Measurements from ENCODE around the gene ZGPAT.

DNA sequence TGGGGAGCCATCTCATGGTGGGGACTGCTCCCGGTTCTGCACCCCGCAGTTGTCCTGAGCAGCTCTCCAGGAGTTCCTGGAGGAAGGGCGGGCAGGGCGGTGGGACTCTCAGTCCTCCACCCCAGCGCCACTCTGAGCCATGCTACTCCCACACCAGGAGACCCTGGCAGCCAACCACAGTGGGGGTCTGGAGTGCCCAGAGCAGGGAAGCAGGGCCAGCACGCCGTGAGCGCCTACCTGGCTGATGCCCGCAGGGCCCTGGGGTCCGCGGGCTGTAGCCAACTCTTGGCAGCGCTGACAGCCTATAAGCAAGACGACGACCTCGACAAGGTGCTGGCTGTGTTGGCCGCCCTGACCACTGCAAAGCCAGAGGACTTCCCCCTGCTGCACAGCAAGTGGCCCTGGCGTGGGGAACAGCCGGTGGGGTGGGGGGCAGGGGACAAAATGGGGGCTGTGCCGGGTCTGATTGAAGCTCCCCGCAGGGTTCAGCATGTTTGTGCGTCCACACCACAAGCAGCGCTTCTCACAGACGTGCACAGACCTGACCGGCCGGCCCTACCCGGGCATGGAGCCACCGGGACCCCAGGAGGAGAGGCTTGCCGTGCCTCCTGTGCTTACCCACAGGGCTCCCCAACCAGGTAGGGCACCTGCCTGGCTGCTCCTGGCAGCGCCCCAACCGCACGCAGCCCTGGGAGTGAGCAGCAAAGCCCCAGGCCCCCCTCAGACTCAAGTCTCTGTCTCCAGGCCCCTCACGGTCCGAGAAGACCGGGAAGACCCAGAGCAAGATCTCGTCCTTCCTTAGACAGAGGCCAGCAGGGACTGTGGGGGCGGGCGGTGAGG, 13.0 kb upstream of the ZGPAT start:
- TF ChIP-seq, protein P1, sequence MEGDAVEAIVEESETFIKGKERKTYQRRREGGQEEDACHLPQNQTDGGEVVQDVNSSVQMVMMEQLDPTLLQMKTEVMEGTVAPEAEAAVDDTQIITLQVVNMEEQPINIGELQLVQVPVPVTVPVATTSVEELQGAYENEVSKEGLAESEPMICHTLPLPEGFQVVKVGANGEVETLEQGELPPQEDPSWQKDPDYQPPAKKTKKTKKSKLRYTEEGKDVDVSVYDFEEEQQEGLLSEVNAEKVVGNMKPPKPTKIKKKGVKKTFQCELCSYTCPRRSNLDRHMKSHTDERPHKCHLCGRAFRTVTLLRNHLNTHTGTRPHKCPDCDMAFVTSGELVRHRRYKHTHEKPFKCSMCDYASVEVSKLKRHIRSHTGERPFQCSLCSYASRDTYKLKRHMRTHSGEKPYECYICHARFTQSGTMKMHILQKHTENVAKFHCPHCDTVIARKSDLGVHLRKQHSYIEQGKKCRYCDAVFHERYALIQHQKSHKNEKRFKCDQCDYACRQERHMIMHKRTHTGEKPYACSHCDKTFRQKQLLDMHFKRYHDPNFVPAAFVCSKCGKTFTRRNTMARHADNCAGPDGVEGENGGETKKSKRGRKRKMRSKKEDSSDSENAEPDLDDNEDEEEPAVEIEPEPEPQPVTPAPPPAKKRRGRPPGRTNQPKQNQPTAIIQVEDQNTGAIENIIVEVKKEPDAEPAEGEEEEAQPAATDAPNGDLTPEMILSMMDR (IDR thresholded peaks at IDR 0.05), result no peak
- TF ChIP-seq EP300 (IDR thresholded peaks at IDR 0.05) (no peak), POLR2AphosphoS5 (IDR thresholded peaks at IDR 0.05) (peak in 1 of 4 donors; percentile 3), POLR2A (IDR thresholded peaks at IDR 0.05) (no peak)
